ENCODE results near the gene MUC20.

Gene MUC20

DNA sequence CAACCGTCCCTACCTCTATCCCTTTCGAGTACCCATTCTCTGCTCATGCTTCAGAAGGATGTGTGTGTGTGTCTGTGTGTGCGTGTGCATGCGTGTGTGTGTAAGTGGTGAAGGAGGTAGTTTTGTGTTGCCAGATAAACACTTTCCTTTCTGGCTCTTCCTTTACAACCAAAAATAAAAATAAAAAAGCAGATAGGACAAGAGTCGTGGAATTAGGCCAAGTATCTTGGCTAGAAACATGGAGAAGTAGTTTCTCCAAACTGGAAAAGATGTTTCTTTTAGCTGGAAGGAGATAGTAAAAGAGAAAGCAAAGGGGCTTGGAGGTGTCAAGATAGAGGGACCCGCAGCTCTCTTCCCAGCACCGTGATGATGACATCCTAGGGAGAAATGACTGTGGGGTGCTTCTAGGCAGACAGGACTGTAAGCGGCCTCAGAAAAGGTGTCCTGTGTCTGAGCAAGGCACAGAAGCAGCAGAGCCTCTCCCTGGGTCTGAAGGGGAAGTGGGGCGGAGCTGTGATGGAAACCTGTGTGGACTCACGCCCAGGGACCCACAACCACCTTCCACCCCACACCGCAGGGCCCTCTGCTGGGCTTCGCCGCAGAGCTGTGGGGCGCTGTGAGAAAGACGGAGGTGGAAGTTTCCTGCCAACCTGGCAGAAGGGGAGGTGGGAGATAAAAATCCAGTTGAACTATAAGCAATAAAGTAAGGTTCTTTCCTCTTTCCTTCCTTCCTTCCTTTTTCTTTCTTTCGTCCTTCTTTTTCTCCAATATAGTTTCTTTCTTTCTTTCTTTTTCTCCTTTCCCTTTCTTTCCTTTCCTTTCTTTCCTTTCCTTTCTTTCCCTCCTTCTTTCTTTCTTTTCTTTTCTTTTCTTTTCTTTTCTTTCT is 35.3 kb downstream of the MUC20 start:
- Histone ChIP-seq H3K27me3 (replicated peaks; ENCODE audit: control insufficient read depth, insufficient read depth, low read length) (no peaks in the 10 kb centered on the region; the same call in none of the 2 replicates), H3K4me3 (replicated peaks; ENCODE audit: low read depth, low read length) (no peak overlapping the region), H3K36me3 (ENCODE audit: control insufficient read depth, insufficient read depth, low read length) (no peaks in the 10 kb centered on the region)
- TF ChIP-seq, protein P1, sequence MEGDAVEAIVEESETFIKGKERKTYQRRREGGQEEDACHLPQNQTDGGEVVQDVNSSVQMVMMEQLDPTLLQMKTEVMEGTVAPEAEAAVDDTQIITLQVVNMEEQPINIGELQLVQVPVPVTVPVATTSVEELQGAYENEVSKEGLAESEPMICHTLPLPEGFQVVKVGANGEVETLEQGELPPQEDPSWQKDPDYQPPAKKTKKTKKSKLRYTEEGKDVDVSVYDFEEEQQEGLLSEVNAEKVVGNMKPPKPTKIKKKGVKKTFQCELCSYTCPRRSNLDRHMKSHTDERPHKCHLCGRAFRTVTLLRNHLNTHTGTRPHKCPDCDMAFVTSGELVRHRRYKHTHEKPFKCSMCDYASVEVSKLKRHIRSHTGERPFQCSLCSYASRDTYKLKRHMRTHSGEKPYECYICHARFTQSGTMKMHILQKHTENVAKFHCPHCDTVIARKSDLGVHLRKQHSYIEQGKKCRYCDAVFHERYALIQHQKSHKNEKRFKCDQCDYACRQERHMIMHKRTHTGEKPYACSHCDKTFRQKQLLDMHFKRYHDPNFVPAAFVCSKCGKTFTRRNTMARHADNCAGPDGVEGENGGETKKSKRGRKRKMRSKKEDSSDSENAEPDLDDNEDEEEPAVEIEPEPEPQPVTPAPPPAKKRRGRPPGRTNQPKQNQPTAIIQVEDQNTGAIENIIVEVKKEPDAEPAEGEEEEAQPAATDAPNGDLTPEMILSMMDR (IDR thresholded peaks at IDR 0.05; ENCODE audit: insufficient read depth, low read length, poor library complexity, severe bottlenecking): no peak
- DNase-seq (ENCODE audit: extremely low read depth, insufficient read length): no peak

DNA sequence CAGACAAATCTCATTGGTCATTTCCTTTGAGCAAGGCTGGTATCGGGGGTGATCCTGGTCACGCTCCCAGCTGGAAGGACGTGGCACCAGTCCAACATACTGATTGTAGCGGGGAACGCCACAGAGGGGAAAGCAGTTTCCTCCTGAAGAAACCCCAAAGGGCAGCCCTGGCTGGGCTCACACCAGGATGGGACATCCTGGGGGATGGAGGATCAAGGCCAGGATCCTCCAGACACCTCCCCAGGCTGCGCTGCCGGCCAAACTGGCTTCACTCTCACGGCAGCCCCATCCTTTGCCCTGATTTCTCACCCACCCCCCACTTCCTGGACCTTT is 36.6 kb downstream of the MUC20 start:
- Histone ChIP-seq H3K36me3 (ENCODE audit: control insufficient read depth, insufficient read depth, low read length) (no peaks in the 10 kb centered on the region), H3K27me3 (replicated peaks; ENCODE audit: control insufficient read depth, insufficient read depth, low read length) (no peaks in the 10 kb centered on the region; the same call in none of the 2 replicates), H3K4me3 (replicated peaks; ENCODE audit: low read depth, low read length) (no peak overlapping the region)
- TF ChIP-seq, protein P1 (IDR thresholded peaks at IDR 0.05; ENCODE audit: insufficient read depth, low read length, poor library complexity, severe bottlenecking): no peak
- DNase-seq (ENCODE audit: extremely low read depth, insufficient read length): no peak

DNA sequence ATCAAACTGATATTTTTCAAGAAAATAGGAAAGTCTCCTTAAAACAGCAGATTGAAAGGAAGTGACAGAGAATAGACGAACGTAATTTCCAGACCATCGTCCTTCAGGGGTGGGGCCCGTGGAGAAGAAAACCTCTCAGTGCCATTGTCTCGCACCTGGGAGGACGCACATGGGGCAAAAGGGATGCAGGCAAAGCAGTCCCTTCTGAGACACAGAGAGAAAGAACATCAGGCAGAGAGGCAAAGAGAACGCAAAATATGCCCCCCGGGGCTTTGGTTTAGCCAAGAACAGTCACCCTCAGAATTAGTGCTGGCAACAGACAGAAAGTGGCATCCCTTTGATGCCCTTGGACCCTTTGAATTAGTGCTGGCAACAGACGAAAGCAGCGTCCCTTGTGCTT is 37.0 kb downstream of the MUC20 start:
- Histone ChIP-seq H3K4me3 (replicated peaks; ENCODE audit: low read depth, low read length) (no peak overlapping the region), H3K27me3 (replicated peaks; ENCODE audit: control insufficient read depth, insufficient read depth, low read length) (no peaks in the 10 kb centered on the region; the same call in none of the 2 replicates), H3K36me3 (ENCODE audit: control insufficient read depth, insufficient read depth, low read length) (no peaks in the 10 kb centered on the region)
- DNase-seq (ENCODE audit: extremely low read depth, insufficient read length): no peak
- TF ChIP-seq, protein P1 (IDR thresholded peaks at IDR 0.05; ENCODE audit: insufficient read depth, low read length, poor library complexity, severe bottlenecking): no peak

DNA sequence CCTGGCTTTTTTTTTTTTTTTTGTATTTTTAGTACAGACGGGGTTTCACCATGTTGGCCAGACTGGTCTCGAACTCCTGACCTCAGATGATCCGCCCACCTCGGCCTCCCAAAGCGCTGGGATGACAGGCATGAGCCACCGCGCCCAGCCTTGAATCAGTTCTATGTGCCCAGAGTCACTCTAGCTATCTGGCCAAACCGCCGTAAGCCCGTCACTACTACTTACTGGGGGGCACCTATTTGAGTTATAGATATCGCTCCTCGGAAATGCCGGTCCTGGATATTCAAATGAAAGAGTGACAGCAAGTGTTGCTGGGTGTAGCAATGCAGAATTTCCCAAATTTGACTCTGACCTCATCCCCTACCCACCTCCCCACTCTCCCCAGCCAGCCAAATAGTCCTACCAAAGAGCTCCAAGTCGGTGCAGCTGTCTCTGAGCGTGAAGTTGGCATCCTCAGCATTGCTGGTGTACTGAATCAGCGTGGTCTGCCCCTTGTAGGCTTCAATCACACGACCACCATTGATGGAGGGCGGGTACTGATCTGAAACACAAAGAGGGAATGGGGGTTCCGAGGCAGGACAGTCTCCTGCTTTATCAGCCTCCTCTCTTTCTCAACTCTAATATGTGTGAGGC is 38.1 kb downstream of the MUC20 start:
- Histone ChIP-seq H3K36me3 (ENCODE audit: control insufficient read depth, insufficient read depth, low read length) (no peaks in the 10 kb centered on the region), H3K4me3 (replicated peaks; ENCODE audit: low read depth, low read length) (no peak overlapping the region), H3K27me3 (replicated peaks; ENCODE audit: control insufficient read depth, insufficient read depth, low read length) (no peaks in the 10 kb centered on the region; the same call in none of the 2 replicates)
- no peak for DNase-seq (ENCODE audit: extremely low read depth, insufficient read length)
- TF ChIP-seq, protein P1 (IDR thresholded peaks at IDR 0.05; ENCODE audit: insufficient read depth, low read length, poor library complexity, severe bottlenecking): no peak

DNA sequence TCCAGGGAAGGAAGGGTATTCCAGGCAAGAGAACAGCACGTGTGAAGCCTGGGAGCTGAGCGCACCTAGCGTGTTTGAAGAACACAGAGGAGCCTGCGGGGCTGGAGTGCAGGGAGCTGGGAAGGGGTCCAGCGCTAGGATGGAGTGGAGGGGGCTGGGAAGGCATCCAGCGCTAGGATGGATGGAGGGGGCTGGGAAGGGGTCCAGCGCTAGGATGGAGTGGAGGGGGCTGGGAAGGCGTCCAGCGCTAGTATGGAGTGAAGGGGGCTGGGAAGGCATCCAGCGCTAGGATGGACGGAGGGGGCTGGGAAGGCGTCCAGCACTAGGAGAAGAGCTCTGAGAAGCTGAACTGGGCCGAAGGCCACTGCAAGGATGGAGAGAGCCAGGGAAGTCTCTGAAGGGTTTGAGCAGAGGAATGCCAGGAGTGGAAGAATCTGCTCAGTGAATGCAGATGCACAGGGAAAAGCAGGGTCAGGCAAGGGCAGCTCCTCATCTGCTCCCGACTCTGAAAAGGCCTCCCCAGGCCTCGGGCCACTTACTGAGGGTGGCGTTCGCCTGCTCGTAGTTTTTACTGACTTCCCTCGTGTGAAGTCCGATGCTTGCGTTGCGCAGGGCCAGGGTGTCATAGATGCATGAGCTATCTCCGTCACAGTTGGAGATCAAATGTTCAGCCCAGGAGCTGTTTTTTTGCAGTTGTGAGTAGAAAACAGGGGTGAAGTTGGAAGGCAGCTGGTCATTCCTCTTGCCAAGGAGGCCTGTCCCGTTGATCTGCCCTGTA is 39.8 kb downstream of the MUC20 start:
- no peak for DNase-seq (ENCODE audit: extremely low read depth, insufficient read length)
- Histone ChIP-seq H3K36me3 (ENCODE audit: control insufficient read depth, insufficient read depth, low read length) (no peaks in the 10 kb centered on the region), H3K27me3 (replicated peaks; ENCODE audit: control insufficient read depth, insufficient read depth, low read length) (no peaks in the 10 kb centered on the region; the same call in none of the 2 replicates), H3K4me3 (replicated peaks; ENCODE audit: low read depth, low read length) (no peak overlapping the region)
- TF ChIP-seq, protein P1 (IDR thresholded peaks at IDR 0.05; ENCODE audit: insufficient read depth, low read length, poor library complexity, severe bottlenecking): no peak

Data from GM06990 (cell line).